Measurements from ENCODE around the gene MPPE1.
"Not testable (repeated sequence)": the region's sequence is repeated elsewhere in the genome, so short reads cannot be mapped to it uniquely, and the experiment has no call there.

Gene MPPE1

GRCh38 chr18:11883153-11883552 lies 25.0 kb downstream of the MPPE1 start:
- DNase-seq: no peak

GRCh38 chr18:11882636-11883035 lies 25.5 kb downstream of the MPPE1 start:
- DNase-seq: no peak

GRCh38 chr18:11880586-11881304 lies 27.4 kb downstream of the MPPE1 start:
- DNase-seq: no peak

GRCh38 chr18:11877497-11878135 lies 30.5 kb downstream of the MPPE1 start:
- no peak for DNase-seq

GRCh38 chr18:11874676-11875075 lies 33.4 kb downstream of the MPPE1 start:
- no peak for DNase-seq

GRCh38 chr18:11873670-11874340 lies 34.3 kb downstream of the MPPE1 start:
- no peak for DNase-seq

GRCh38 chr18:11872479-11873136 lies 35.5 kb downstream of the MPPE1 start:
- peak; percentile 26 for DNase-seq

- DNase-seq: no peak
These were observed 36.6 kb downstream of the MPPE1 start for GRCh38 chr18:11871501-11871900.

- DNase-seq: no peak
These were observed 39.9 kb downstream of the MPPE1 start for GRCh38 chr18:11868230-11868629.

- no peak for DNase-seq
These were observed 41.4 kb downstream of the MPPE1 start for GRCh38 chr18:11866764-11867163.

GRCh38 chr18:11866329-11866728 lies 41.8 kb downstream of the MPPE1 start:
- no peak for DNase-seq

- DNase-seq: no peak
These were observed 43.0 kb downstream of the MPPE1 start for GRCh38 chr18:11865071-11865470.

GRCh38 chr18:11864471-11864870 lies 43.6 kb downstream of the MPPE1 start:
- no peak for DNase-seq

- DNase-seq: no peak
These were observed 45.5 kb downstream of the MPPE1 start for GRCh38 chr18:11862468-11863137.

GRCh38 chr18:11861583-11862288 lies 46.4 kb downstream of the MPPE1 start:
- DNase-seq: no peak

- DNase-seq: no peak
These were observed 47.3 kb downstream of the MPPE1 start for GRCh38 chr18:11860594-11861450.

GRCh38 chr18:11859903-11860407 lies 48.2 kb downstream of the MPPE1 start:
- no peak for DNase-seq

GRCh38 chr18:11859282-11859830 lies 48.8 kb downstream of the MPPE1 start:
- no peak for DNase-seq

- DNase-seq: no peak
These were observed 50.8 kb downstream of the MPPE1 start for GRCh38 chr18:11857177-11857887.

- not testable (repeated sequence) for DNase-seq
These were observed 53.6 kb downstream of the MPPE1 start for GRCh38 chr18:11854554-11854953.

Data from CD4-positive, alpha-beta T cell treated with Interleukin-12 subunit alpha and Interleukin-12 subunit beta, for 1 hour (primary cell).